ENCODE measurements around the gene SPRR5.

DNA sequence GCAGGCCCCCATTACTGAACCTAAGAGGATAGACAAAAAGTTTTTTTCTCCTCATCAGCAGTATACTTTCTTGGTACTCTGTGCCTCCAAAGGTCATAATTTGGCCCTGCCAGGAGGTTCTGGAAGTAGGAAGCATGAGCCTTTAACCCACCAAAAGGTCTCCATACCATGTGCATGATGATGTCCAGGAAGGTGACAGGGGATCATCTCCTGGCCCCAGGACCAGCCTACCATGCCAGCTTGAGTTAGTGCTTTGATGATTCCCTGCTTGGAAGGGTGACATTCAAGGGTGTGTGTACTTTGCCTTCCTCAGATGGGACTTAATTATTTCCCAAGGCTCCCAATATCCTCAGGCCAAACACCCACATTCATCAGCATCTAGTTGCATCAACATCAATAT is 30.6 kb downstream of the SPRR5 start:
- TF ChIP-seq CTCF (IDR thresholded peaks at IDR 0.05; ENCODE audit: borderline replicate concordance, extremely low read depth, low read length, poor library complexity, severe bottlenecking) = no peak
- TF ChIP-seq EZH2 (IDR thresholded peaks at IDR 0.05; ENCODE audit: borderline replicate concordance, low read depth, low read length, severe bottlenecking) = no peak
